Activated naive CD4-positive, alpha-beta T cell treated with anti-CD3 and anti-CD28 coated beads, Interleukin-2, amount 50 U/mL, for 16 hours (primary cell): ENCODE results near the gene MYO7B.

Experiments
- DNase-seq: peaks from one replicate; pipeline ENCODE4 v3.0.0-alpha.2; 2020

MYO7B gene

DNA sequence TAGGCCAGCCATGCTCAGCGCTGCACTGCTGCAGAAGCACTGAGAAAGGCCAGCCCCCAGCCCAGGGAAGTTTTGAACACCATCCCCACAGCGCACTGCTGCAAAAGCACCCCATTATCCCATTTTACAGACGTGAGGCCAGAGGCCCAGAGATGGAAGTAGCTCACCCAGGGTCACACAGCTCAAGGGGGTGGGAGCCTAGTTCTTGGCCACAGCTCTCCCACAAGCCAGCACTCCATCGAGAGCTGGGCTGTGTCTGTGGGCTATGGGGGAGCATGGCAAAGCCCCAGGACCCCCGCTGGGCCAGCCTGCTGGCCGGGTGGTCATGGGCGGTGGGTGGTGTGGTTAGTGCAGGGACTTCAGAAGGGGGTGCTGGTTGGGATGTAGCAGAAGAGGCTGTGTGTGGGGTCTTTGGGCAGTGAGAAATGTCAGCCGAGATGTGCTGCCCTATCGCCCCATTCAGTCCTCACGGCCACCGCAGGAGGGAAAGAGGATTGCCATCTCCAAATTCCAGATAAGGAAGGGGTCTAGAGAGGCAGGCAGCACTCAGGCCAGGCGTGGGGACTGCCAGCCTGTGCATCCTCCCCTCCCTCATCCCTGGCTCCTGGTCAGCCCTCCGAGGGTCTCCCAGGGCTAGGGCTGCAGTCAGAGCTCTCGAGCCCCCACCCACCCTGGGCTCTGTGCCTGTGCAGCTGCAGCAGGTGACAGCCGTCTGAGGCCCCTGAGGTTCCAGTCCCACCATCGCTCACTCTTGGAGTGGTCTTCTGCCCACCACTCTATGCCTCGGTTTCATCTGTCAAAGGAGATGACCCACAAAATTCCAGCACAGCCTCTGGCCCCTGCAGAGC lies 93.5 kb downstream of the MYO7B start:
- no peak for DNase-seq

DNA sequence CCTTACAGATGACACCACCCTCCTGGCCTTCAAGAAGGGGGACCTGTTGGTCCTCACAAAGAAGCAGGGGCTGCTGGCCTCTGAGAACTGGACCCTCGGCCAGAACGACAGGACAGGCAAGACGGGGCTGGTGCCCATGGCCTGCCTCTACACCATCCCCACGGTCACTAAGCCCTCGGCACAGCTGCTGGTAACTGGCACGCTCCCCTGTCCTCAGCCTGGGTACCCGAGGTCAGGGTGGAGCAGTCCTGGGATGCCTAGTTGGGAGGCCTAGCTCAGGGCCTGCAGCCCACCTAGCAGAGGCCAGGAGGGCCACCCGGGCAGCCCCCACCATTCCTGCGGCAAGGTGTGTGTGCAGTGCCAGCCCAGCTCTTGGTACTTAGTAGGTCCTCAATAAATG lies 94.2 kb downstream of the MYO7B start:
- no peak for DNase-seq

DNA sequence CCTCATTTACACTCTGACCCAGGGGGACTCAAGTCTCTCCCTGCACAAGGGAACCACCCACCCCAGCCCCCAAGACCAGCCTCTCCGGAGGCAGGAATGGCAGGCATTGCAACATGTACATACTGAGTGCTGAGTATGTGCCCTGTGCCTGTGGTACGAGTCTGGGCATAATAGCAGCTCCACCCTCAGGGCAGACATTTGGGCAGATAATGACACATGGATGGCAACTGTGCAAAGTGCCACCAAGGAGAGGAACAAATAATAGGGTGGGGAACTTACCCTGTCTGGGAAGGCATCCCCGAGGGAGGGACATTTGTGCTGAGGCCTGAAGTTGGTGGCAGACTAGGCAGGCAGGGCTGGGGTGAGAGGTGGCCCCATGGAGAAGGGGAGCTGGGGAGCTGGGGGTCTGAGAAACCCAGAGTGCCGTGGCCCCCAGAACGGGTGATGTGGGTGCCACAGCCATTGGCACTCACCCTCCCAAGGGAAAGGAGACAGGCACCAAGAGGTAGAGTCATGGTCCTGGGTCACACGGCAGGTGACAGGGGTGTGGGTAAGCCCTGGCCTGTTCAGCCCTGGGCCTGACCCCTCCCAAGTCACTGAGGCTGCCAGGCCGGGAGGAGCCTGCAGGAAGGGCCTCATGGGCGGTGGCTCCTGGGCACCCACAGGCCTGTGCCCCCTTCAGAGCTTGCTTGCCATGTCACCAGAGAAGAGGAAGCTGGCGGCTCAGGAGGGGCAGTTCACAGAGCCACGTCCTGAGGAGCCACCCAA lies 94.8 kb downstream of the MYO7B start:
- DNase-seq: no peak

DNA sequence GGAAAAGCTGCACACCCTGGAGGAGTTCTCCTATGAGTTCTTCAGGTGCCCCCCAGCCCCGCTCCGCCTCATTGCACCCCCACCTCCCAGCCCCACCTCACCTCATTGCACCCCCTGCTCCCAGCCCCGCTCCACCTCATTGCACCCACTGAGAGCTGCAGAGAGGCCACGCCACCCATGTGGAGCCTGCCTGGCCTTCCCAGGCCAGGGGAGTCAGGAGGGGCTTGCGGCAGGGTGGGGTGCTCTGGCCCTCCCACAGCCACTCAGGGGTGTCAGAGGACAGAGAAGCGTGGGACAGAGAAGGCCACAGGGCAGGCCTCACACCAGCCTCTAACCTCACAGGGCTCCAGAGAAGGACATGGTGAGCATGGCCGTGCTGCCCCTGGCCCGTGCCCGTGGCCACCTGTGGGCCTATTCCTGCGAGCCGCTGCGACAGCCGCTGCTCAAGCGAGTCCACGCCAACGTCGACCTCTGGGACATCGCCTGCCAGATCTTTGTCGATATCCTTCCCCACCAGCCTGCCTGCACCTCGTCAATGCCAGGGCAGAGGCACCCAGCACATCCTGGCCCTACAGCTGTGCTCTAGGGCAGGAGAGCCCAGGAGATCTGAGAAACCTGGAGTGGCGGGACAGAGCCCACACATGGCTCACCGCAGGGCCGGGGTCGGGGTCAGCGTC lies 95.5 kb downstream of the MYO7B start:
- DNase-seq: no peak

DNA sequence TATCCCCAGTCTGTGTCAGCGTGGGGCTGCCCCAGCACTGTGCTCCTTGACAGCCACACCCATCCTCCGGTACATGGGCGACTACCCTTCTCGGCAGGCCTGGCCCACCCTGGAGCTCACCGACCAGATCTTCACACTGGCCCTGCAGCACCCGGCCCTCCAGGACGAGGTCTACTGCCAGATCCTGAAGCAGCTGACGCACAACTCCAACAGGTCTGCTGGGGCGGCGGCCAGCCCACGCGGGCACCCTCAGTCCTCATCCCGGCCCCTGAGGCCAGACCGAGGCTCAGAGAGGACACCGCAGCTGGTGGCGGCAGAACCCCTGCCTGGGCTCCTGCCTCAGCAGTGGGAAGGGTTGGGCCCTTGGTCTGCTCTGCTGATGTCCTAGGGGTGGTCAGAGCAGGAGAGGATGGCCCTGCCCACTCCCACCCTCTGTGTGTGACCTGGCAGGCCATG lies 96.1 kb downstream of the MYO7B start:
- no peak for DNase-seq

DNA sequence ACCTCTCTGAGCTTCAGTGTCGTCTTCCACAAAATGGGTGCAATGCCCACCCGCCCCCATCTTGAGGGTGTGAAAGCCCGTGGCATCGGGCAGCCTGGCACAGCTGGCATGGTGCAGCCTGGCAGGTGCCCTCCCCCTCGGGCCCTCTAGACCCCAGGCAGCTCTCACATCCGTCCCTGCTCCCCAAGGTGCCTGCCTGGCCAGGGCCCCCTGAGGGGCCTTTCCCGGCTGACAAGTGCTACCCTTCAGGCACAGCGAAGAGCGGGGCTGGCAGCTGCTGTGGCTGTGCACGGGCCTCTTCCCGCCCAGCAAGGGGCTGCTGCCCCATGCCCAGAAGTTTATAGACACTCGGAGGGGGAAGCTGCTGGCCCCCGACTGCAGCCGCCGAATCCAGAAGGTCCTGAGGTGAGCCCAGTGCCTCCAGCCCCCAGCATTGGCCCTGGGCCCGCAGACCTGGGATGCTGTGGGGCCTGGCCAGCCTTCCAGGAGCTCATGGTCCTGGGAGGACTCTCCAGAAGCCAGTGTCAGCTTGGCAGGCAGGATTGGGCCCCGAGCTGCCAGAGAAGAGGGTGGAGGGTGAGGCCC lies 96.6 kb downstream of the MYO7B start:
- DNase-seq: no peak

DNA sequence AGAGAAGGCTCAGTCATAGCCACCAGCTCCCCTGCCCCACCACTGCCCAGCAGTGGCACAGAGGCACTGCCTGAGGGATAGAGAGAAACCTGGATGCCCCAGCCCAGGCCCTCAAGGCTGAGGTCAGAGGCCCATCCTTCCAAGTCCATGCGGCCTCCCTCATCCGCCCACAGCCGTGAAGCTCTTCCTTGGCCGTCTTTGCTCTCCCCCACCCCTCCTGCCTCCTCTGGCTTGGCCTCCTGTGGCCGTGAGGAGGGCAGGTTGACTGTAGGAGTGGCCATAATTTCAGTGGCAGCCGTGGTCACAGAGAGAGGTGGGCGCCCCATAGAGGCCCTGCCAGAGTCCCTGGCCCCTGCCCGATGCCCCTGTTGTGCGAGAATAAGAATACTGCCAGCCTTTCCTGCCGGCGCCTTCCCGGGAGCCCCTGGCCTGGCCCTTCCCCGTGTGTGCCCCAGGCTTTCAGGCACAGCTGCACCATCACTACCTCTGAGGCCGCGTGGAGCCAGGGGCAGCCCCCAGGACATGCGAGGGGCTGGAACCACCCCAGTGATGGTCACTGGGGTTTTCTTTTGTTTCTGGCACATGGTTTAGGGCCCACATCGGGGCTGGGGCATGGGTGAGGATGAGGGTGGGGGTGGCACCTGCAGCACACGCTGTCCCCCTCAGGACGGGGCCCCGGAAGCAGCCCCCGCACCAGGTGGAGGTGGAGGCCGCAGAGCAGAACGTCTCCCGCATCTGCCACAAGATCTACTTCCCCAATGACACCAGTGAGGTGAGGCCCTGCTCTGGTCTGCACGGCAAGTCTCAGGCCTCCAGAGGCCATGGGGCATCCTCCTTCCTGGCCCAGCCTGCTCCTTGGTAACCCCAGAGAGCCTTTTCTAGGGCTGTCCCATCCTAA lies 97.4 kb downstream of the MYO7B start:
- peak; percentile 28 for DNase-seq

DNA sequence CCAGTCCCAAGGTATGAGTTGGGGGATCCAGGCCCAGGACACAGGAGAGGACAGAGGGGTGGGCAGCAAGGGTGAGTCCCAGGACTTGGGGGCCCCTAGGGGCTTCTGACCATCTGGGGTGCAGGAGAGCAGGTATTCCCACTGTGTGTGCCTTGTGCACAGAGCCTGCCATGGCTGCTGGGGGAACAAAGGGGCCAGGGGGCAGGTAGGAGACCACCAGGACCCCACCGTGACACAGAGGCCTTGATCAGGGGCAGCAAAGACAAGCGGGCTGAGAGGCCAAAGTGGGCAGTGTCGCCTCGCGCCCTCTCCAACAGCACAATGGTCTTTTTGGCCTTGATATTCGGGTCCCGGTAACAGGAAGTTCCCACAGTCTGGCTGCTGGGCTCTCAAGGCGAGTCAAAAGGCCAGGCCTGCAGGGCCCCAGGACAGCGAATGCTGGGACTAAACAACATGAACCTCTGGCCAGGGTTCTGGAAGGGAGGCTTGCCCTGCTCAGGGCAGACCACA lies 98.1 kb downstream of the MYO7B start:
- no peak for DNase-seq

DNA sequence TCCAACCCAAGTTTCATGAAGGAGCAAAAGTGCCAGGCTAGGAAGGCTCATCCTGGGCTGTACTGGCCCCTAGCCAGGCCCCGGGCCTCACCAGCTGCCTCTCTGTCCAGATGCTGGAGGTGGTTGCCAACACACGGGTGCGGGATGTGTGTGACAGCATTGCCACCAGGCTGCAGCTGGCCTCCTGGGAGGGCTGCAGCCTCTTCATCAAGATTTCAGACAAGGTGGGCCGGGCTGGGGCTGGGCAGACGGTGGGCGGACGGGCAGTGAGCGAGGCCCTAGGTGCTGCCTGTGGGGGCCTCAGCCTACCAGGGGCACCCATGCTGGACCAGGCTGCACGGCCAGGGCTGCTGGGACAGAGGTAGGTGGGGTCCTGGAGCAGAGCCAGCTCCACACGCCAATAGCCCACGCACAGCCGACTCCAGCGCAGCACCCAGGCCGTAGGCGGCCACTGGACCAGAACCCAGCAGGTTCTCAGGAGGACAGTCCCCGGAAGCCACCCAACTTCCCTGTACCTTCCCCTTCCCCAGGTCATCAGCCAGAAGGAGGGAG lies 98.7 kb downstream of the MYO7B start:
- DNase-seq: no peak

DNA sequence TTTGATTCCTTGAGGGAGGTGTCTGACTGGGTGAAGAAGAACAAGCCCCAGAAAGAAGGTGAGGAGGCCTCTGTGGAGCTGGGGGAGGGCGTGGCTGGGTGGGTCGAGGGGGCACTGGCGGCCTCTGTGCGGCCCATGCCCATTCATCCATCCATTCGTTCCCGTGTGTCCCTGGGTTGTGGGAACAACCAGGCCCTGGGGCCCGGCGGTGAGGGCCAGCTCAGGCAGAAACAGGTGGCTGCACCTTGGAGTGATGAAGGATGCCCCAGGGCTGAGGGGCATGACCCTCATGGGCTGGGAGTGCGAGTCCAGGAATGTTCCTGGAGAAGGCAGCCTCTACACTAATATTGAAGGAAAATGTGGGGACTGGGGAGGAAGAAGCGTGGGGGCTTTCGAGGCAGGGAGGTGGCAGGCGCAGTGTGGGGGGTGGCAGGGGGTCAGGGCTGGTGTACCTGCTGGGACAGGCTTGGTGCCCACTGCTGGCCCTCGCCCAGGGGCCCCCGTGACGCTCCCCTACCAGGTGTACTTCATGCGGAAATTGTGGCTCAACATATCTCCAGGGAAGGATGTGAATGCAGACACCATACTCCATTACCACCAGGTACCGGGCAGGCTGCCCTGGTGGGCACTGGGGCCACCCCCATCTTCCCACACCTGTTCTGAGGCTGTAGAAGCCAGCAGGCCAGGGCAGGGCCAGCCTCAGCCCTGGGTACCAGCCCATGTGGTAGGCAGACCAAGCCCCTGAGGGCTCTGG lies 99.3 kb downstream of the MYO7B start:
- no peak for DNase-seq

DNA sequence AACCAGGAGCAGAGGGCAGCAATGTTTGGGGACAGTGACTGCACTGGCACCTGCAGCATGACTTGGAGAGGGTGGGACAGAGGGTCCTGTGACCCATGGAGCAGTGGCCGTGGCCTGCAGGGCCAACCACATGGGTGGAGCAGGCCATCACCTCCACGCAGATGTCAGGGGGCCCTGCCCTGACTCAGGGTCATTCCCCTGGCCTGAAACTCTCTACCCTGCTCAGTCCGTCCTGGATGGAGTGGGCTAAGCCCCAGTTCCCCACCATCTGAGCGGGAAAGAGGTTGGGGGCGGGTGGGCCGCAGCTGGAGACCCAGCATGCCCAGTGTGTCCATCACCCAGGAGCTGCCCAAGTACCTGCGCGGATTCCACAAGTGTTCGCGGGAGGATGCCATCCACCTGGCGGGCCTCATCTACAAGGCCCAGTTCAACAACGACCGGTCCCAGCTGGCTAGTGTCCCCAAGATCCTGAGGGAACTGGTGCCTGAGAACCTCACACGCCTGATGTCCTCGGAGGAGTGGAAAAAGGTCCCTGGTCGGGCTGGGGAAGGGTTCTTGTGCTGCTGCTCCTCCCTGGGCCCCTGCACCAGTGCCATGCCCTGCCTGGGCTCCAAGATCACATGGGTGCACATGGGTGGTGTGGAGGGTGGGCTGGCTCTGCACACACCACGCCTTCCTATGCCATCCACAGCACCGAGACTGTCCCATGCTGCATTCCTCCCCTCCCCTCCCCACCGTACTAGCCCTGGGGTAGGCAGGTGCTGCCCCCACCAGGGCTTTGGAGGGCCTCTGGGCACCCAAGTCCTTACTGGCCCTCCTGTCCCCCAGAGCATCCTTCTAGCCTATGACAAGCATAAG lies 100.1 kb downstream of the MYO7B start:
- DNase-seq: no peak

DNA sequence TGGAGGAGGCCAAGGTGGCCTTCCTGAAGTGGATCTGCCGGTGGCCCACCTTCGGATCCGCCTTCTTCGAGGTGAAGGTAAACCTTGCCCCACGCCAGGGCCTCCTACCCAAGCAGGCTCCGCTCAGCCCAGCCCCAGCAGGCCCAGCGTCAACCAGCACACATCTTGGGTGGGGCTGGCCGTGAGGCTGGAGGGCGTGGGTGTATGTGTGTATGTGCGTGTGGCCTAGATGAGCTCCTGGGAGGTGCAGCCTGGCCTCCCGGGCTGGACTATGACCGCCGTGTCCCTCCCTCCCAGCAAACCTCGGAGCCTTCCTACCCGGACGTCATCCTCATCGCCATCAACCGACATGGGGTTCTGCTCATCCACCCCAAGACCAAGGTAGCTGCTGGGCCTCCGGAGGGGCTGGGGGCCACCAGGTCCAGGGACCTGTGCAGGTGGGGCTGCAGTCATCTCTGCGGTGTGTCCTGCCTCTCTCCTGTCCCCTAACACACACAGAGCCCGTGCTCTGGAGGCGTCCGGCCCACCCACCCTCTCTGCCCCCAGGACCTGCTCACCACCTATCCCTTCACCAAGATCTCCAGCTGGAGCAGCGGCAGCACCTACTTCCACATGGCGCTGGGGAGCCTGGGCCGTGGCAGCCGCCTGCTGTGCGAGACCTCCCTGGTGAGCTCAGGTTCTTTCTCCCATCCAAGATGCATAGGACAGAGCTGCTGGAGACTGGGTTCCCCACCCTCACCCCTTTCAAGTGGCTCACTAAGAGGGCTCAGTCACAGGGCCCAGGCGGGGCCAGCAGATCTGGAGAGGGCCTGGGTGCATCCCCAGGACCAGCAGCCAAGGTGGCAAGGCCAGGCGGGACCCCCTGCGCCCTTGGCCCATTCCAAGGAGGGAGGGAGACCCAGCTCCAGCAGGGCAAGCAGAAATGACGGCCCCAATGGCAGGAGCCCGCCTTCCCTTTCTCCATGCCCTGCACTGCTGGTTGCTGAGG lies 101.1 kb downstream of the MYO7B start:
- no peak for DNase-seq

DNA sequence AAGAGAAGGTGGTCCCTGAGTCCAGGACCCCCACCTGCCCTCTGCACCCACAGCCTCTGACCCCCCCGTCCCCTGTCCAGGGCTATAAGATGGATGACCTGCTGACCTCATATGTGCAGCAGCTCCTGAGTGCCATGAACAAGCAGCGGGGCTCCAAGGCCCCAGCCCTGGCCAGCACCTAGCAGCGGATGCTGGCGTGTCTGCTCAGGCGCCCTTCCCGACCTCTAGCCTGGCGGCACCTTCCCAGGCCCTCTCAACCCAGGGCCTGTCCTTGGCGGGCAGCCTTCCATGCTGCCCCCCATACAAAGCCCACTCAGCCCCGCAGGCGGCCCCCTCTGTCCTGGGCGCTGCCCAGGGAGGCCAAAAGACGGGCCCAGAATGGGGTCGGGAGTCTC lies 101.8 kb downstream of the MYO7B start:
- DNase-seq: no peak

DNA sequence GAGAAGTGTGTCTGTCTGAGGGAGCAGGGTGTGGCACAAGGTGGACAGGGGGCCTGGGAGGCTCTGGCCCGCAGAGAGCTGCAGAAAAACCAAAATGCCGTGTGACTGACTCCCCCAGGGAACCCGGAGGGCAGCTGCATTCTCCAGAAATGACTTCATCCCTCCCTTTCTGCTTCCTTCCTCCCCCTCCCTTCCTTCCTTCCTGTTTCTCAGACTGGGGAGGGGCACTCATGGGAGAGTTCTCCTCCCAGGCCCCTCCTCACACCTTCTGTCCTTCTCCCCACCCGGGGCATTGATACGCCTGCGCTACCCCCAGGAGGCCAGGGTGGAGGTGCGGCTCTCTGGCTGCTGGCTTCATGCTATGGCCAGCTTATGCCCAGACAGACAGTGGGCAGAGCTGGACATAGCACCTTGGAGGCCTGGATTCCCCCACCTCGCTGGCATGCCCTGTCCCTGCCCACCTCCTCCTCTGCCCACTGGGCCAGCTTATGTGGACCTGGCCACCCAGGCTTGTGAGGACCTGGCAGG lies 102.3 kb downstream of the MYO7B start:
- DNase-seq: no peak

DNA sequence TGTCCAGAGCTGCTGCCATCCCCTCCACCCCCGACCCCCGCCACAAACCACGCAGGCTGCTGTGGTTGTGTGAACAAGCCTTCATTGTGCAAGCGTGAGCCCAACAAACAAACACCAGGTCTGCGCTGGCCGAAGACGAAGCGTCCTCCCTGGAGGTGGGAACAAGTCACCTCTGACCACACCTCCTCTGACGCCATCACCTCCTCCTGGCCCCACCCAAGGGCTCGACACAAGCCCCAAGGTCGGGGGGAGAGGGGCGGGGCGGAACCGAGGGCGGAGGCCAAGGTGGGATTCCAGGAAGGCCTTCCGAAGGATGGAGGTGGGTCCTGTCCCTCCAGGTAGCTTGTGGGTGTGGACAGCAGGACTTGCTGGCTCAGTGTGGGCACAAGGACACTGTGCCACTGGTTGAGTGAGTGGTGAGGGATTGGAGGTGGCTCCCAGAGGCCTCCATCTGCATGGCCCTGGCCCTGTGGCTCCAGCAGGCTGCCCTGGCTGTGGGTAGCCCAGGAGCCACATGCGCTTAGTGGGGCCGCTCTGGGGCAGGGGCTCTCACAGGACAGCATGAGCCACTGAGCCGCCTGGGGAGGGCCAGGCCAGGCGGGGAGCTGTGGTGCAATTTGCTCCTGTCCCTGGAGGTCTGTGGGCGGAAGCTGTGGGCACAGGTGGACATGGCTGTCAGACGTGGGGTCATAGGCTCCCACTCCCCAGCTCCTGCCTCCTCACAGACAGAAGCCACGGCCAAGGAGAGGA lies 103.1 kb downstream of the MYO7B start:
- no peak for DNase-seq

DNA sequence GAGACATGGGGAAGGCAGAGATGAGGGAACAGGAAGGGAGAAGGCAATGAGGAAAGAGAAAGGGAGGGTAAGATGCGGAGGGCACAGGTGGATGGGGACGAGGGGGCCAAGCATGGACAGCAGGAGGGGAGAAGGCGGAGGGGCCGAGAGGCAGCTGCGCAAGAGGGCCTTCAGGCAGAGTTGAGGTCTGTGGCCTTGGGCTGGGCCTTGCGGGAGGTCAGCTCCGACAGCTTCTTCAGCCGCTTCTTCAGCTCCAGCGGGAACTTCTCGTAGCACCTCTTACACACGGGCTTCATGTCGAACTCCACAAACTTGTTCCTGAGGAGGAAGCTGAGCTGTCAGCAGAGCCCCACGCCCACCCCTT lies 103.6 kb downstream of the MYO7B start:
- no peak for DNase-seq
